22Rv1 (cell line): Measurements from ENCODE around the gene UQCR10.

Experiments
- H3K27ac ChIP-seq: fragments of 450-650 bp; 2 replicates; pipeline ENCODE4 v1.5.1; 2017
- ZFX ChIP-seq: fragments of 450-650 bp; IDR thresholded peaks from 2 replicates; pipeline ENCODE4 v1.6.1; 2017; ENCODE audit warnings: antibody characterized with exemption, borderline replicate concordance
- TF ChIP-seq, protein P1 (sequence below): fragments of 450-650 bp; IDR thresholded peaks from 2 replicates; pipeline ENCODE4 v1.5.1; 2017; ENCODE audit warnings: mild to moderate bottlenecking

Gene UQCR10

DNA sequence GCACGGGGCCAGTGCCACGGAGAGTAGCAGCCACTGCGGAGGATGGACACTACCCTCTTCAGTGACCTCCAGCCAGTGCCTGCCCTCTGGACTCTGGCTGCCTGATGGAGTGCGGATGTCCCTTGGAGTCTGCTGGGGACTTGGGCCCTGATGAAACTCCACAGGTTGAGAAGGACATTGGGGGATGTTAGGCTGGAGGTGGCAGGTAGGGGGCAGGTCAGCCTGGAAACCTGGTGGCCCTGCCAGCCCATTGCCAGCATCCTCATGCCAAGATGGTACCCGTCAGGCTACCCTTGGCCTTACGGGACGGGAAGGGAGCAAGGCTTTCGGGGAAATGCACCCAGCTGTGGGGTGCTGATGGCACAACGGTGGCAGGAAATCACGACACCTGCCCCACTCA, 43.4 kb upstream of the UQCR10 start:
- TF ChIP-seq ZFX: no peak
- TF ChIP-seq, protein P1, sequence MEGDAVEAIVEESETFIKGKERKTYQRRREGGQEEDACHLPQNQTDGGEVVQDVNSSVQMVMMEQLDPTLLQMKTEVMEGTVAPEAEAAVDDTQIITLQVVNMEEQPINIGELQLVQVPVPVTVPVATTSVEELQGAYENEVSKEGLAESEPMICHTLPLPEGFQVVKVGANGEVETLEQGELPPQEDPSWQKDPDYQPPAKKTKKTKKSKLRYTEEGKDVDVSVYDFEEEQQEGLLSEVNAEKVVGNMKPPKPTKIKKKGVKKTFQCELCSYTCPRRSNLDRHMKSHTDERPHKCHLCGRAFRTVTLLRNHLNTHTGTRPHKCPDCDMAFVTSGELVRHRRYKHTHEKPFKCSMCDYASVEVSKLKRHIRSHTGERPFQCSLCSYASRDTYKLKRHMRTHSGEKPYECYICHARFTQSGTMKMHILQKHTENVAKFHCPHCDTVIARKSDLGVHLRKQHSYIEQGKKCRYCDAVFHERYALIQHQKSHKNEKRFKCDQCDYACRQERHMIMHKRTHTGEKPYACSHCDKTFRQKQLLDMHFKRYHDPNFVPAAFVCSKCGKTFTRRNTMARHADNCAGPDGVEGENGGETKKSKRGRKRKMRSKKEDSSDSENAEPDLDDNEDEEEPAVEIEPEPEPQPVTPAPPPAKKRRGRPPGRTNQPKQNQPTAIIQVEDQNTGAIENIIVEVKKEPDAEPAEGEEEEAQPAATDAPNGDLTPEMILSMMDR: no peak

DNA sequence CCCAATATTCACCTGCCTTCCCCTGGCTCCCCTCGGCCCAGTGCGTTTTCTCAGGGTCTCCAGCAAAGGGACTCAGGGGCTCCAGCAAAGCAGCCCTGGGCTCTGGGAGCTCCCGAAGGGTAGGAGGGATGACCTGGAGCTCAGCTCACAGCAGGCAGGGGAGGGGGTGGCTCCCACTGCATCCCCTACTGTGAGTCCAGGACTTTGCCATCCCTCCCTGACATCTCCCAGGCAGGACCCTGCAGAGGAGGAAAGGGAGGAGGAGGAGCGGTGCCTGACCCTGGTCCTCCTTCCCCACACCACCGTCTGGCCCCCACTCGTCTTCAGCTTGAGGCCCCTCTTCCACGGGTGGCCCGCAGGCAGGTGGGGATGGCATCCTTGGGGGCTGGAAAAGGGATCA, 42.3 kb upstream of the UQCR10 start:
- no peak for TF ChIP-seq ZFX
- TF ChIP-seq, protein P1: no peak
- H3K27ac ChIP-seq: no peak overlapping the region

More for the DNA sequence above, 43.4 kb upstream of the UQCR10 start:
- no peak overlapping the region for H3K27ac ChIP-seq

DNA sequence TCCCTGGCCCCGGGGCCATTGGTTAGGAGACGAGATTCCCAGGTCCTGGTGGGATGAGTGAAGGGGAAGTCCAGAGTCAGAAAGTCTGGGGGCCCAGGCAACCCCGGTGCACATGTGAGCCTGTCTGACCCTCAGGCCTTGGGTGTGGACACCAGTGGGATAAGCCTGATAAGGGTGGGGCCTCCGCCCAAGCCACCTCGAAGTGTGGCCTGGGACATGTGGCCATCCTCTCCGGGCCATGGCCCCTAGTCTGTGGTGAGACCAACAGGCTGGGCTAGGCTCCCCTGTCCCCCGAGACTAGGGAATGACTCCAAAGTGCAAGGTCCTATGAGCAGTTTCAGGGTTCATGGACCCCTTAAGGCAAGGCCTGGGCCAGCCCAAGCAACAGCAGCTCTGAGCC, 41.1 kb upstream of the UQCR10 start:
- no peak overlapping the region for H3K27ac ChIP-seq
- no peak for TF ChIP-seq ZFX
- TF ChIP-seq, protein P1: no peak

DNA sequence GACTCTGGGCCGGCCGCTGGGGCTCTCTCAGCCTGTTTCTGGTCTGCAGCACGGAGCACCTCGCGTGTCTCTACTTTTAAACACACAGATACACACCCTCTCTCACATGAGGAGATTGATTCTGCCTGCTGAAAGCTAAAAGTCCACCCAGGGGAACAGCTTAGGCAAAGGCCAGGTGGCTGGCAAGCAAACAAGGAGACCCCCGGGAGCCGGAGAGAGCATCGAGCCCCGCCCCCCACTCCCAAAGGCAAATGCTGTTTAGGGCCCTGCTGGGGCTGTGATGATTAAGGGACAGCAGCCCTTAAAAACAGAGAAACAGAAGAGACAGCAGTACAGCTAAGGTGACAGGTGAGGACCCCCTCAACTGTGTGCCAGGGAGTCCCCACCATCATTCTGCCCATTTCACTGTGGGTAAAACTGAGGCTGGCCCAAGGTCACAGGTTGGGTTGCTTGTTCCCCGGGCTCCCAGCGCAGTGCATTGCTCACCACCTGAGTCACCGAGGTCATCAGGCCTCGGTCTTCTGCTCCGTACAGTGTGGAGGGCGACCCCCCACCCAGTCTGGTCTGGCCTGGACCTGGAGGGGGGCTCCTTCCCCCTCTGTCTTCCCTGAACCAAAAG, 40.5 kb upstream of the UQCR10 start:
- TF ChIP-seq ZFX: no peak
- TF ChIP-seq, protein P1: no peak

DNA sequence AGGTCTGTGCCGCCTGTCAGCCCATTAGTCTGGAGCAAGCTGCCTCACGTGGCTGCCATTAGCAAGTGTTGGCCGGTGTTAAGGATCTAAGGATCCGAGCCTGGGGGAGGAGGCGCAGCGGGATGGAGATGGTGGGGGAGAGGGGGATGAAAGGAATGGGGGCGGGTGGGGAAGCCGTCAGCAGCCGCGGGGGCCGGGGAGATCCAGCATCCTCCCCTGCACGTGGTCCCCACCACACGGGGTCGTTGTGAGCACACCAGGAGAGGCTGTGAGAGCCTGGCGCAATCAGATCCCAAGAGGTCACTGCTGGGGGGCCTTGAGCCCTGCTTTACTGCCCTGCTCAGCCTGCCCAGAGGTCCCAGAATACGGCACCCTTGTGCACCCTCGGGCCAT, 40.0 kb upstream of the UQCR10 start:
- no peak overlapping the region for H3K27ac ChIP-seq
- no peak for TF ChIP-seq ZFX
- TF ChIP-seq, protein P1: peak; percentile 26; the same call in 1 of the 2 replicates

More for the DNA sequence above, 40.5 kb upstream of the UQCR10 start:
- no peak overlapping the region for H3K27ac ChIP-seq

DNA sequence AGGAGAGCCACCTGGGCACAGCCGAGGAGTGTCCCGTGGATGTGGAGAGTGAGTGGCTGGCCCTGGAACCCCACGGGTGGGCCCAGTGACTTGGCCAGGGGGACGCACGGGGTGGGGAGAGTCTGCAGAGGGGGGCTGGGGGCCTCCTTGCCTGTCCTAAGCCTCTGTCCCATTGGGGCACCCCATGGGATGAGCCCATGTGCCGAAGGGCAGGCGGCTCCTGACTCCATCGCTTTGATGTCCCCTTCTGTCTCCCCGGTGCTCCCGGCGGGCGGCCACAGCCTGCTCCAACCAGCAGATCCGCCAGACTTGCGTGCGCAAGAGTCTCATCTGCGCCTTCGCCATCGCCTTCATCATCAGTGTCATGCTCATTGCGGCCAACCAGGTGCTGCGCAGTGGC, 38.0 kb upstream of the UQCR10 start:
- H3K27ac ChIP-seq: no peak overlapping the region
- TF ChIP-seq, protein P1: no peak
- TF ChIP-seq ZFX: no peak

DNA sequence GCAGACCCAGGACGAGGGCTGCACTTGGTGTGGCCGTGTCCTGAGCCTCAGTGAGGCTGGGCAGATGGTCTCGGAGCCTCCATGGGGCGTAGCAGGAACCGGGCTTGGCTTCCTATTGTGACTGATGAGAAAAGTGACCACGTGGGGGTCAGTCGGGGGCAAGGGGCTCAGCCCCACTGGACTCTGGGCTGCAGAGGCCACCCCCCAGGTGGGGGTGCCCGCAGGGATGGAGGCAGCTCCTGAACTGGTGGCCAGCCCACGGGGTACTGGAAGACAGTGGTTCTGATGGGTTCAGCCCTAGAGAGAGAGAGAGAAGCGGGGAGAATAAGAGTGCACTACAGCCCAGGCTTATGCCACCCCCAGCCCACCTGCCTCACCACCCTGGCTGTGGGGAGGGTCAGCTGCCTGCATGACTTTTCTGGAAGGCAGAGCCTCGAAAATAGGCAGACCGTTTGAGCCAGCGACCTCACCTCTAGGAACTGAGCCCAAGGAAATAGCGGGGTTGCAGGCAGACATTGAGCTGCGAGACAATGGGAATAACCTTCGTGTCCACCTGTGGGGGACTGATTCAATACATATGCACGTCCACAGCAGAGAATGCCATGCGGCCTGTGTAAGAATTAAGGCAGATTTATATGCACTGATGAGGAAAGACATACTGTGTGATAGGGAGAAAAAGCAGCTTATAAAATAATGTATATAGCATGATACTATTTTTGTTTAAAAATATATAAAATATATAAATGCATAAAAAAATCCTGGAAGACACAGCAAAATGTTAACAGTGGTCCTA, 35.9 kb upstream of the UQCR10 start:
- H3K27ac ChIP-seq: no peak overlapping the region
- TF ChIP-seq, protein P1: no peak
- no peak for TF ChIP-seq ZFX
